Kidney (tissue), 14 donors: Measurements from ENCODE around the gene ANGPTL3. TPM values are rescaled to one million over a fixed set of nuclear protein-coding genes. Genes with fewer than 3 reads are reported as not detected.

ENCODE experiments used
- DNase-seq, 5 donors: peaks; one replicate each; pipeline ENCODE4 v3.0.0-alpha.2; 2013 to 2020
- FAIRE-seq: peaks from 2 replicates; lab custom pipeline; 2012; peaks lifted over from hg19 to GRCh38; lab: Jason Lieb, UNC
- H3K27ac ChIP-seq, 2 donors: one replicate each; pipeline ENCODE4 v1.7.0; 2013; ENCODE audit warnings: low read depth in 2 of 2, low read length in 2 of 2, inconsistent platforms in 1 of 2
- H3K27me3 ChIP-seq: one replicate; pipeline ENCODE4 v1.7.1; 2013; ENCODE audit warnings: low read length, inconsistent platforms; ENCODE audit not compliant: control insufficient read depth, insufficient read depth
- H3K36me3 ChIP-seq, 3 donors: one replicate each; pipeline versions ENCODE4 v1.7.0 to v1.7.1; 2013; ENCODE audit warnings: low read length in 3 of 3, control low read depth in 1 of 3, inconsistent platforms in 1 of 3; ENCODE audit not compliant: insufficient read depth in 3 of 3, control insufficient read depth in 2 of 3
- H3K4me1 ChIP-seq, 3 donors: one replicate each; pipeline versions ENCODE4 v1.7.0 to v1.7.1; 2013; ENCODE audit warnings: low read length in 3 of 3, inconsistent platforms in 1 of 3, low read depth in 1 of 3; ENCODE audit not compliant: control insufficient read depth in 2 of 3, insufficient read depth in 2 of 3
- H3K4me3 ChIP-seq, 3 donors: one replicate each; pipeline versions ENCODE4 v1.7.0 to v1.8.1; 2013; ENCODE audit warnings: low read length in 3 of 3, control low read depth in 1 of 3, inconsistent platforms in 1 of 3
- H3K9ac ChIP-seq, 3 donors: one replicate each; pipeline versions ENCODE4 v1.7.0 to v1.7.1; 2013; ENCODE audit warnings: low read length in 3 of 3, control low read depth in 1 of 3, inconsistent platforms in 1 of 3
- H3K9me3 ChIP-seq, 3 donors: one replicate each; pipeline versions ENCODE4 v1.7.0 to v1.7.1; 2013; ENCODE audit warnings: low read length in 3 of 3, control low read depth in 1 of 3, inconsistent platforms in 1 of 3; ENCODE audit not compliant: control insufficient read depth in 2 of 3, insufficient read depth in 1 of 3
- CTCF ChIP-seq: IDR thresholded peaks from 3 replicates; pipeline ENCODE4 v1.5.1; 2012; ENCODE audit warnings: mild to moderate bottlenecking, moderate library complexity, borderline replicate concordance; ENCODE audit not compliant: insufficient read depth; ENCODE audit errors: extremely low read depth
- intact Hi-C: fragments of 100-400 bp; cut with DNase I; formaldehyde crosslinking; loops from one replicate; pipeline ENCODE4 v1.11.1; 2022
- polyA plus RNA-seq: library from polyadenylated mRNA; stranded (reverse); fragments of 350-450 nt; fragmentation: Illumina TruSeq; extraction: RNeasy Lipid Tissue Mini Kit (QIAGEN cat#74804); gene quantifications from one replicate; pipeline ENCODE4 v1.2.3, GENCODE V29; 2014; ENCODE audit warnings: low read depth, low replicate concordance; ENCODE audit not compliant: insufficient read depth
- total RNA-seq: library from RNA; stranded (reverse); fragmentation: NEBNext Ultra II Directional; extraction: Animal tissue kit (Norgen Biotek cat#: 25700); gene quantifications from one replicate; pipeline ENCODE4 v1.2.1, GENCODE V29; 2021
- donor health status: control.
- donor health status: control.
- donor health status: control.
- donor health status: control.
- donor health status: control.
- donor health status: DM: yes; HTN: yes; CAD: no.
- donor health status: Normal renal cell carcinoma (clear cell type).

The ANGPTL3 gene
- total and polyA plus RNA-seq, 2 donors from 2014 or later, result 0.41 to 19.2 TPM

- DNase-seq, result no peak
- peaks cover 0 to under 1% (median 0%) of the 10 kb centered on the region in 3 donors for H3K4me1 ChIP-seq
- H3K9ac ChIP-seq, result no peak overlapping the region
- no peak for TF ChIP-seq CTCF
- FAIRE-seq, result no peak
- H3K9me3 ChIP-seq, result no peaks in the 10 kb centered on the region
- intact Hi-C loops, result no loop called here
- H3K27ac ChIP-seq, result no peak overlapping the region
- no peak overlapping the region for H3K4me3 ChIP-seq
- H3K27me3 ChIP-seq, result no peaks in the 10 kb centered on the region
- H3K36me3 ChIP-seq, result no peaks in the 10 kb centered on the region
Observed at GRCh38 chr1:62590970-62591368, 6.4 kb upstream of the ANGPTL3 start.

- no peak for FAIRE-seq
- intact Hi-C loops, result no loop called here
- no peak overlapping the region for H3K27ac ChIP-seq
- no peaks in the 10 kb centered on the region for H3K36me3 ChIP-seq
- no peak for DNase-seq
- no peak overlapping the region for H3K4me3 ChIP-seq
- no peak for TF ChIP-seq CTCF
- H3K9me3 ChIP-seq, result no peaks in the 10 kb centered on the region
- H3K27me3 ChIP-seq, result no peaks in the 10 kb centered on the region
- peaks cover 0 to 10% (median 0%) of the 10 kb centered on the region in 3 donors for H3K4me1 ChIP-seq
- H3K9ac ChIP-seq, result no peak overlapping the region
Observed at GRCh38 chr1:62593825-62594394, 3.4 kb upstream of the ANGPTL3 start.

- H3K4me1 ChIP-seq, result peaks cover 0 to 10% (median 0%) of the 10 kb centered on the region in 3 donors
- no peak for DNase-seq
- no peaks in the 10 kb centered on the region for H3K36me3 ChIP-seq
- H3K9me3 ChIP-seq, result no peaks in the 10 kb centered on the region
- H3K9ac ChIP-seq, result no peak overlapping the region
- no peaks in the 10 kb centered on the region for H3K27me3 ChIP-seq
- no peak for FAIRE-seq
- intact Hi-C loops, result no loop called here
- H3K4me3 ChIP-seq, result no peak overlapping the region
- no peak overlapping the region for H3K27ac ChIP-seq
- no peak for TF ChIP-seq CTCF
Observed at GRCh38 chr1:62595647-62596046, 1.7 kb upstream of the ANGPTL3 start.

GRCh38 chr1:62599044-62599443 is 1.7 kb downstream of the ANGPTL3 start:
- H3K4me1 ChIP-seq, result peaks cover 0 to 10% (median 0%) of the 10 kb centered on the region in 3 donors
- no peaks in the 10 kb centered on the region for H3K27me3 ChIP-seq
- DNase-seq (no peak), FAIRE-seq (no peak)
- H3K9me3 ChIP-seq, result no peaks in the 10 kb centered on the region
- H3K9ac ChIP-seq, result peak overlapping the region in 1 of 3 donors; percentile 28
- no peaks in the 10 kb centered on the region for H3K36me3 ChIP-seq
- peak overlapping the region in 2 of 3 donors; percentile 58 to 65 for H3K4me3 ChIP-seq
- intact Hi-C loops, result no loop called here
- peak overlapping the region in 1 of 2 donors; percentile 17 for H3K27ac ChIP-seq
- TF ChIP-seq CTCF, result no peak
